ENCODE data around the gene SIMC1.

The SIMC1 gene

GRCh38 chr5:176388003-176388443, 149.8 kb downstream of the SIMC1 start:
- peak overlapping the region; percentile 97 for H3K4me3 ChIP-seq (ENCODE audit: control insufficient read depth, low read depth, low read length)
- TF ChIP-seq CTCF (IDR thresholded peaks at IDR 0.05; ENCODE audit: control insufficient read depth, insufficient read depth, low read depth, low read length, missing control alignments), result no peak
- DNase-seq (ENCODE audit: low read depth), result no peak

- peak within 1 kb of the TSS; percentile 97 for H3K4me3 ChIP-seq (ENCODE audit: control insufficient read depth, low read depth, low read length)
- peak; percentile 95 for DNase-seq (ENCODE audit: low read depth)
- TF ChIP-seq CTCF (IDR thresholded peaks at IDR 0.05; ENCODE audit: control insufficient read depth, insufficient read depth, low read depth, low read length, missing control alignments), result no peak
Observed at GRCh38 chr5:176388444-176389134, 150.4 kb downstream of the SIMC1 start, which contains the start of the genes HIGD2A and NOP16. TSS of gene HIGD2A (plus strand) at chr5:176388751. CDS start at chr5:176388820, 69 bp downstream. TSS of gene NOP16 (minus strand) at chr5:176388598. CDS start at chr5:176388539, 59 bp downstream.

GRCh38 chr5:176389135-176390123, 151.2 kb downstream of the SIMC1 start:
- peak overlapping the region; percentile 97 for H3K4me3 ChIP-seq (ENCODE audit: control insufficient read depth, low read depth, low read length)
- DNase-seq (ENCODE audit: low read depth), result no peak
- TF ChIP-seq CTCF (IDR thresholded peaks at IDR 0.05; ENCODE audit: control insufficient read depth, insufficient read depth, low read depth, low read length, missing control alignments), result no peak

- no peak for DNase-seq (ENCODE audit: low read depth)
Observed at GRCh38 chr5:176391479-176391878, 153.3 kb downstream of the SIMC1 start.

GRCh38 chr5:176391999-176392398, 153.8 kb downstream of the SIMC1 start:
- no peak for DNase-seq (ENCODE audit: low read depth)
- H3K4me3 ChIP-seq (ENCODE audit: control insufficient read depth, low read depth, low read length), result no peak overlapping the region
- no peak for TF ChIP-seq CTCF (IDR thresholded peaks at IDR 0.05; ENCODE audit: control insufficient read depth, insufficient read depth, low read depth, low read length, missing control alignments)

More at GRCh38 chr5:176391479-176391878, 153.3 kb downstream of the SIMC1 start:
- no peak overlapping the region for H3K4me3 ChIP-seq (ENCODE audit: control insufficient read depth, low read depth, low read length)
- TF ChIP-seq CTCF (IDR thresholded peaks at IDR 0.05; ENCODE audit: control insufficient read depth, insufficient read depth, low read depth, low read length, missing control alignments), result no peak

- H3K4me3 ChIP-seq (ENCODE audit: control insufficient read depth, low read depth, low read length), result no peak overlapping the region
- no peak for TF ChIP-seq CTCF (IDR thresholded peaks at IDR 0.05; ENCODE audit: control insufficient read depth, insufficient read depth, low read depth, low read length, missing control alignments)
- no peak for DNase-seq (ENCODE audit: low read depth)
Observed at GRCh38 chr5:176392526-176392925, 154.3 kb downstream of the SIMC1 start.
